GM12892 (cell line): ENCODE results near the gene GPR31.

Experiments
- DNase-seq: peaks from one replicate; pipeline ENCODE4 v3.0.0; 2011; ENCODE audit not compliant: insufficient read length
- FAIRE-seq: peaks from 2 replicates; lab custom pipeline; 2011; peaks lifted over from hg19 to GRCh38; lab: Jason Lieb, UNC
- POLR2A ChIP-seq: IDR thresholded peaks from 2 replicates; pipeline ENCODE4 v1.6.1; 2011; ENCODE audit warnings: low read depth, low read length, control low read depth
- POLR2AphosphoS5 ChIP-seq: IDR thresholded peaks from 2 replicates; pipeline ENCODE4 v1.6.1; 2011; ENCODE audit warnings: low read depth, low read length, control low read depth
- TAF1 ChIP-seq: IDR thresholded peaks from 2 replicates; pipeline ENCODE4 v1.6.1; 2011; ENCODE audit warnings: low read depth, mild to moderate bottlenecking, control low read depth, low read length, borderline replicate concordance

The GPR31 gene

GRCh38 chr6:167116109-167116837 lies 41.5 kb downstream of the GPR31 start:
- no peak for TF ChIP-seq POLR2AphosphoS5
- TF ChIP-seq TAF1, result no peak
- no peak for TF ChIP-seq POLR2A
- no peak for FAIRE-seq
- no peak for DNase-seq

GRCh38 chr6:167115054-167115453 lies 42.7 kb downstream of the GPR31 start:
- no peak for FAIRE-seq

GRCh38 chr6:167113935-167114910 lies 43.6 kb downstream of the GPR31 start:
- DNase-seq (peak; percentile 84), FAIRE-seq (peak; percentile 100)
- TF ChIP-seq TAF1 (no peak), POLR2A (peak; percentile 64; the same call in 1 of the 2 replicates), POLR2AphosphoS5 (peak; percentile 76)

More at GRCh38 chr6:167115054-167115453, 42.7 kb downstream of the GPR31 start:
- TF ChIP-seq POLR2A (no peak), POLR2AphosphoS5 (no peak), TAF1 (no peak)
- no peak for DNase-seq

GRCh38 chr6:167113047-167113754 lies 44.6 kb downstream of the GPR31 start:
- FAIRE-seq (no peak), DNase-seq (no peak)
- TF ChIP-seq TAF1, result no peak
- TF ChIP-seq POLR2AphosphoS5, result no peak
- TF ChIP-seq POLR2A, result no peak

GRCh38 chr6:167112421-167112820 lies 45.4 kb downstream of the GPR31 start:
- peak; percentile 42 for FAIRE-seq
- no peak for TF ChIP-seq TAF1
- TF ChIP-seq POLR2A, result peak; percentile 35; the same call in 1 of the 2 replicates
- no peak for TF ChIP-seq POLR2AphosphoS5
- no peak for DNase-seq

- no peak for TF ChIP-seq POLR2AphosphoS5
- no peak for TF ChIP-seq POLR2A
- no peak for TF ChIP-seq TAF1
- FAIRE-seq (peak; percentile 70), DNase-seq (no peak)
These were observed 46.2 kb downstream of the GPR31 start for GRCh38 chr6:167111597-167111996.

GRCh38 chr6:167109651-167110050 lies 48.1 kb downstream of the GPR31 start:
- FAIRE-seq (no peak), DNase-seq (no peak)
- TF ChIP-seq TAF1 (no peak), POLR2A (no peak), POLR2AphosphoS5 (no peak)

GRCh38 chr6:167108278-167108677 lies 49.5 kb downstream of the GPR31 start:
- FAIRE-seq, result no peak
- TF ChIP-seq TAF1, result no peak
- no peak for TF ChIP-seq POLR2AphosphoS5
- no peak for TF ChIP-seq POLR2A
- DNase-seq, result no peak

- TF ChIP-seq POLR2AphosphoS5 (no peak), POLR2A (no peak), TAF1 (no peak)
- FAIRE-seq (no peak), DNase-seq (no peak)
These were observed 50.0 kb downstream of the GPR31 start for GRCh38 chr6:167107787-167108186.

- FAIRE-seq (no peak), DNase-seq (no peak)
- TF ChIP-seq TAF1, result no peak
- TF ChIP-seq POLR2A, result no peak
- TF ChIP-seq POLR2AphosphoS5, result no peak
These were observed 51.4 kb downstream of the GPR31 start for GRCh38 chr6:167106406-167106805.
